ENCODE results near the gene FAM174A.

DNA sequence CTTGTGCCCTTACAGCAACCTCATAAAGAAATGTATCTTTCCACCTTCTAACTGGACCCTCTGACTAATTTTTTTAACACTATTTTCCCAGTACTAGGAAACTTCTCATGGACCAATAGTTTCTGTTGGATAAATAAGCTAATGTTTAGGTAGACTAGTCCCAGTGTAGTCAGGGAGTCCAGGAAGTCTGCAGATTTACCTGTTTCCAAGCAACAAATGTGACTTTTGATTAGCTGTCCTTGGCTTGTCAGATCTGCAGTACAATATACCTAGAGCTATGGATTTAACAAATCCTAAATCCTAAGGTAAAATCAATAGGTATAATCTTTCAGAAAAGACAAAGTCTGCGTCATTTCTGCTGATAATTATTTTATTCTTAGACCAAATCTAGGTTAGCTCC, 55.7 kb downstream of the FAM174A start:
- TF ChIP-seq, protein P1, sequence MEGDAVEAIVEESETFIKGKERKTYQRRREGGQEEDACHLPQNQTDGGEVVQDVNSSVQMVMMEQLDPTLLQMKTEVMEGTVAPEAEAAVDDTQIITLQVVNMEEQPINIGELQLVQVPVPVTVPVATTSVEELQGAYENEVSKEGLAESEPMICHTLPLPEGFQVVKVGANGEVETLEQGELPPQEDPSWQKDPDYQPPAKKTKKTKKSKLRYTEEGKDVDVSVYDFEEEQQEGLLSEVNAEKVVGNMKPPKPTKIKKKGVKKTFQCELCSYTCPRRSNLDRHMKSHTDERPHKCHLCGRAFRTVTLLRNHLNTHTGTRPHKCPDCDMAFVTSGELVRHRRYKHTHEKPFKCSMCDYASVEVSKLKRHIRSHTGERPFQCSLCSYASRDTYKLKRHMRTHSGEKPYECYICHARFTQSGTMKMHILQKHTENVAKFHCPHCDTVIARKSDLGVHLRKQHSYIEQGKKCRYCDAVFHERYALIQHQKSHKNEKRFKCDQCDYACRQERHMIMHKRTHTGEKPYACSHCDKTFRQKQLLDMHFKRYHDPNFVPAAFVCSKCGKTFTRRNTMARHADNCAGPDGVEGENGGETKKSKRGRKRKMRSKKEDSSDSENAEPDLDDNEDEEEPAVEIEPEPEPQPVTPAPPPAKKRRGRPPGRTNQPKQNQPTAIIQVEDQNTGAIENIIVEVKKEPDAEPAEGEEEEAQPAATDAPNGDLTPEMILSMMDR (conservative IDR thresholded peaks at IDR 0.05 in 1 of 2, IDR thresholded peaks at IDR 0.05 in 1 of 2; ENCODE audit: extremely low read depth in 1 of 2, insufficient read depth in 1 of 2, low read depth in 1 of 2, low read length in 2 of 2) = no peak
- TF ChIP-seq EZH2 (IDR thresholded peaks at IDR 0.05; ENCODE audit: borderline replicate concordance, low read length) = no peak
